HG03460 (cell line): ENCODE measurements around the gene OASL.
"Not testable (repeated sequence)": the region's sequence is repeated elsewhere in the genome, so short reads cannot be mapped to it uniquely, and the experiment has no call there.

Experiments
- ATAC-seq: cut with Tn5 transposase; IDR thresholded peaks from one replicate; pipeline ENCODE4 v1.9.1; 2021; ENCODE audit not compliant: unreplicated experiment

The OASL gene

GRCh38 chr12:121038861-121039668 lies at the start of gene OASL:
OASL (minus strand) TSS chr12:121039246; CDS start chr12:121038971, 275 bp downstream.
- ATAC-seq = peak; percentile 71

- no peak for ATAC-seq
Measured at GRCh38 chr12:121088195-121088585, 49.1 kb upstream of the OASL start.

GRCh38 chr12:121087467-121088194 lies 48.6 kb upstream of the OASL start:
- no peak for ATAC-seq

- no peak for ATAC-seq
Measured at GRCh38 chr12:121086781-121087295, 47.8 kb upstream of the OASL start.

- no peak for ATAC-seq
Measured at GRCh38 chr12:121085506-121086353, 46.7 kb upstream of the OASL start.

GRCh38 chr12:121085069-121085468 lies 46.0 kb upstream of the OASL start:
- no peak for ATAC-seq

GRCh38 chr12:121084229-121084628 lies 45.2 kb upstream of the OASL start:
- no peak for ATAC-seq

- ATAC-seq = no peak
Measured at GRCh38 chr12:121080909-121081308, 41.9 kb upstream of the OASL start.

GRCh38 chr12:121079736-121080272 lies 40.8 kb upstream of the OASL start:
- no peak for ATAC-seq

GRCh38 chr12:121077440-121077839 lies 38.4 kb upstream of the OASL start:
- not testable (repeated sequence) for ATAC-seq

GRCh38 chr12:121075911-121076310 lies 36.9 kb upstream of the OASL start:
- ATAC-seq = not testable (repeated sequence)

GRCh38 chr12:121072147-121072546 lies 33.1 kb upstream of the OASL start:
- ATAC-seq = no peak

- ATAC-seq = no peak
Measured at GRCh38 chr12:121069206-121069605, 30.2 kb upstream of the OASL start.

GRCh38 chr12:121065345-121065744 lies 26.3 kb upstream of the OASL start:
- ATAC-seq = no peak

- not testable (repeated sequence) for ATAC-seq
Measured at GRCh38 chr12:121064586-121064985, 25.5 kb upstream of the OASL start.

GRCh38 chr12:121064116-121064515 lies 25.1 kb upstream of the OASL start:
- ATAC-seq = no peak

- no peak for ATAC-seq
Measured at GRCh38 chr12:121062391-121063045, 23.5 kb upstream of the OASL start.

GRCh38 chr12:121061831-121062230 lies 22.8 kb upstream of the OASL start:
- no peak for ATAC-seq

- peak; percentile 81 for ATAC-seq
Measured at GRCh38 chr12:121060149-121061001, 21.3 kb upstream of the OASL start.
